C4-2B (cell line): ENCODE data around the gene CCDC57.

Source experiments
- CTCF ChIP-seq: fragments of 450-650 bp; conservative IDR thresholded peaks from 2 replicates; pipeline ENCODE4 v1.5.1; 2017; ENCODE audit warnings: mild to moderate bottlenecking
- ZFX ChIP-seq: fragments of 450-650 bp; IDR thresholded peaks from 2 replicates; pipeline ENCODE4 v1.6.1; 2017

- TF ChIP-seq CTCF = no peak
- no peak for TF ChIP-seq ZFX
Measured at GRCh38 chr17:82201498-82201910, 11.1 kb downstream of the CCDC57 start.
